ENCODE data around the gene NFIL3. TPM values are rescaled to one million over a fixed set of nuclear protein-coding genes. Genes with fewer than 3 reads are reported as not detected.

NFIL3 gene
- total and polyA plus RNA-seq, 2 experiments from 2014 or later: 4.1 to 7.5 TPM

DNA sequence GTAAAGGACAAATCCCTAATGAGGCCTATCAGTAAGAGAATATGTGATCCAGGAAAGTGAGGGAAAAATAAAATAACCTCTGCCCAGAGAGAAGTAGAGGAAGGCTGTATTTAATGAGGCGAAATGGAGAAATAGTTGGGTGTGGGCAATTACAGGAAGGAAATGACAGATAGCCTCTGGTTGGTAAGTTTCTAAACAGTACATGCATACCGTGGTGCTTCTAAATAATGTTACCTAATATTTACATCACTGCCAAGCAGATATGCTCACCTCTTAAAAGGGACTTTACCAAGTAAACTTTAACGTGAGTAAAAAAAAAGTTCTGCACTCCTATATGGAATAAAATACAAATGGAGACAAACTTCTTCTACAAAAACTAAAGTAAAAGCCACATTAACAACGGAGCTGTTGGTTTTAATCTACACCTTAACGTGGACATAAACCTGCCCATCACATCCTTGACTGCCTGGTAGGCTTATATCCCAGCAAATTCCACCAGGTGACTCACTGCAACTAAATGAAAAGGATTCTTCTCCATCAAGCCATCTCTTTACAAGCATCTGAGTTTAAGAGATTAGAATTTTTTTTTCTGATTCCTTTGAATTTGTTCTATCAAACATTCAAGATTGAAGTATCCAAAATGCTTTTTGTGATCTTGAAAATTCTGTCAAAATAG lies 12.4 kb downstream of the NFIL3 start (continued):
- no peak for TF ChIP-seq ZNF331 (CRISPR knock-in tag; IDR thresholded peaks at IDR 0.05; ENCODE audit: low read depth)

DNA sequence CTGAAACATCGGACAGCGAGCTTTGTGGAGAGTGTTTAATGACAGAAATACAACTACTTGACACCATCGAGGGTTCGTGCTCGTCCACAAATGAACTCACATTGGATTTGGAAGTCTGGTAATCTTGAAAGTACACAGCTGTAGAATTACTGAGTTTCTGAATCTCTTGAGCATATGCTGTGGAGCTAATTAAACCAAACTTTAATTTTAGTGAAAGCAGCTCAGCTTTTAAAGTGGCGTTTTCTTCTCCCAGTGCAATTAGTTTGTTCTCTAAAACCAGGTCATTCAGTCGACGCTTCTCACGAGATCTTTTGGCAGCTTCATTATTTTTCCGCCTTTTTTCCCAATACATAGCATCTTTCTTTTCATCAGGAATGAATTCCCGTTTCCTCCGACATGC lies 13.5 kb downstream of the NFIL3 start:
- H3K4me1 ChIP-seq (ENCODE audit: insufficient read depth): no peaks in the 10 kb centered on the region
- no peaks in the 10 kb centered on the region for H3K36me3 ChIP-seq (ENCODE audit: insufficient read depth)
- H3K27ac ChIP-seq (ENCODE audit: low read depth): no peak overlapping the region
- Mint-ChIP-seq H3K27me3 (ENCODE audit: insufficient read depth, low read depth, poor library complexity) (peaks cover 2% of the 10 kb centered on the region), H3K4me3 (no peak overlapping the region), H3K4me1 (0 out of 3 replicates have a peak, but pooled peaks cover 2% of the 10 kb centered on the region), H3K9me3 (no peaks in the 10 kb centered on the region), H3K36me3 (ENCODE audit: low read depth) (peaks cover 17% of the 10 kb centered on the region; the same call in 2 of the 3 replicates), H3K27ac (no peak overlapping the region)
- DNase-seq (ENCODE audit: low spot score) (no peak), ATAC-seq (no peak)
- TF ChIP-seq, protein P1, sequence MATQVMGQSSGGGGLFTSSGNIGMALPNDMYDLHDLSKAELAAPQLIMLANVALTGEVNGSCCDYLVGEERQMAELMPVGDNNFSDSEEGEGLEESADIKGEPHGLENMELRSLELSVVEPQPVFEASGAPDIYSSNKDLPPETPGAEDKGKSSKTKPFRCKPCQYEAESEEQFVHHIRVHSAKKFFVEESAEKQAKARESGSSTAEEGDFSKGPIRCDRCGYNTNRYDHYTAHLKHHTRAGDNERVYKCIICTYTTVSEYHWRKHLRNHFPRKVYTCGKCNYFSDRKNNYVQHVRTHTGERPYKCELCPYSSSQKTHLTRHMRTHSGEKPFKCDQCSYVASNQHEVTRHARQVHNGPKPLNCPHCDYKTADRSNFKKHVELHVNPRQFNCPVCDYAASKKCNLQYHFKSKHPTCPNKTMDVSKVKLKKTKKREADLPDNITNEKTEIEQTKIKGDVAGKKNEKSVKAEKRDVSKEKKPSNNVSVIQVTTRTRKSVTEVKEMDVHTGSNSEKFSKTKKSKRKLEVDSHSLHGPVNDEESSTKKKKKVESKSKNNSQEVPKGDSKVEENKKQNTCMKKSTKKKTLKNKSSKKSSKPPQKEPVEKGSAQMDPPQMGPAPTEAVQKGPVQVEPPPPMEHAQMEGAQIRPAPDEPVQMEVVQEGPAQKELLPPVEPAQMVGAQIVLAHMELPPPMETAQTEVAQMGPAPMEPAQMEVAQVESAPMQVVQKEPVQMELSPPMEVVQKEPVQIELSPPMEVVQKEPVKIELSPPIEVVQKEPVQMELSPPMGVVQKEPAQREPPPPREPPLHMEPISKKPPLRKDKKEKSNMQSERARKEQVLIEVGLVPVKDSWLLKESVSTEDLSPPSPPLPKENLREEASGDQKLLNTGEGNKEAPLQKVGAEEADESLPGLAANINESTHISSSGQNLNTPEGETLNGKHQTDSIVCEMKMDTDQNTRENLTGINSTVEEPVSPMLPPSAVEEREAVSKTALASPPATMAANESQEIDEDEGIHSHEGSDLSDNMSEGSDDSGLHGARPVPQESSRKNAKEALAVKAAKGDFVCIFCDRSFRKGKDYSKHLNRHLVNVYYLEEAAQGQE (IDR thresholded peaks at IDR 0.05; ENCODE audit: unreplicated experiment): no peak
- no peak for TF ChIP-seq JUNB (IDR thresholded peaks at IDR 0.05; ENCODE audit: unreplicated experiment)
- no peak for TF ChIP-seq POLR2AphosphoS5 (IDR thresholded peaks at IDR 0.05; ENCODE audit: low read depth)
- no peak for TF ChIP-seq STAT1 (IDR thresholded peaks at IDR 0.05; ENCODE audit: unreplicated experiment)
- no peak for TF ChIP-seq CREB1 (CRISPR knock-in tag; IDR thresholded peaks at IDR 0.05; ENCODE audit: low read depth)
- no peak for TF ChIP-seq EZH2phosphoT487 (IDR thresholded peaks at IDR 0.05; ENCODE audit: unreplicated experiment)
- TF ChIP-seq, protein P2, sequence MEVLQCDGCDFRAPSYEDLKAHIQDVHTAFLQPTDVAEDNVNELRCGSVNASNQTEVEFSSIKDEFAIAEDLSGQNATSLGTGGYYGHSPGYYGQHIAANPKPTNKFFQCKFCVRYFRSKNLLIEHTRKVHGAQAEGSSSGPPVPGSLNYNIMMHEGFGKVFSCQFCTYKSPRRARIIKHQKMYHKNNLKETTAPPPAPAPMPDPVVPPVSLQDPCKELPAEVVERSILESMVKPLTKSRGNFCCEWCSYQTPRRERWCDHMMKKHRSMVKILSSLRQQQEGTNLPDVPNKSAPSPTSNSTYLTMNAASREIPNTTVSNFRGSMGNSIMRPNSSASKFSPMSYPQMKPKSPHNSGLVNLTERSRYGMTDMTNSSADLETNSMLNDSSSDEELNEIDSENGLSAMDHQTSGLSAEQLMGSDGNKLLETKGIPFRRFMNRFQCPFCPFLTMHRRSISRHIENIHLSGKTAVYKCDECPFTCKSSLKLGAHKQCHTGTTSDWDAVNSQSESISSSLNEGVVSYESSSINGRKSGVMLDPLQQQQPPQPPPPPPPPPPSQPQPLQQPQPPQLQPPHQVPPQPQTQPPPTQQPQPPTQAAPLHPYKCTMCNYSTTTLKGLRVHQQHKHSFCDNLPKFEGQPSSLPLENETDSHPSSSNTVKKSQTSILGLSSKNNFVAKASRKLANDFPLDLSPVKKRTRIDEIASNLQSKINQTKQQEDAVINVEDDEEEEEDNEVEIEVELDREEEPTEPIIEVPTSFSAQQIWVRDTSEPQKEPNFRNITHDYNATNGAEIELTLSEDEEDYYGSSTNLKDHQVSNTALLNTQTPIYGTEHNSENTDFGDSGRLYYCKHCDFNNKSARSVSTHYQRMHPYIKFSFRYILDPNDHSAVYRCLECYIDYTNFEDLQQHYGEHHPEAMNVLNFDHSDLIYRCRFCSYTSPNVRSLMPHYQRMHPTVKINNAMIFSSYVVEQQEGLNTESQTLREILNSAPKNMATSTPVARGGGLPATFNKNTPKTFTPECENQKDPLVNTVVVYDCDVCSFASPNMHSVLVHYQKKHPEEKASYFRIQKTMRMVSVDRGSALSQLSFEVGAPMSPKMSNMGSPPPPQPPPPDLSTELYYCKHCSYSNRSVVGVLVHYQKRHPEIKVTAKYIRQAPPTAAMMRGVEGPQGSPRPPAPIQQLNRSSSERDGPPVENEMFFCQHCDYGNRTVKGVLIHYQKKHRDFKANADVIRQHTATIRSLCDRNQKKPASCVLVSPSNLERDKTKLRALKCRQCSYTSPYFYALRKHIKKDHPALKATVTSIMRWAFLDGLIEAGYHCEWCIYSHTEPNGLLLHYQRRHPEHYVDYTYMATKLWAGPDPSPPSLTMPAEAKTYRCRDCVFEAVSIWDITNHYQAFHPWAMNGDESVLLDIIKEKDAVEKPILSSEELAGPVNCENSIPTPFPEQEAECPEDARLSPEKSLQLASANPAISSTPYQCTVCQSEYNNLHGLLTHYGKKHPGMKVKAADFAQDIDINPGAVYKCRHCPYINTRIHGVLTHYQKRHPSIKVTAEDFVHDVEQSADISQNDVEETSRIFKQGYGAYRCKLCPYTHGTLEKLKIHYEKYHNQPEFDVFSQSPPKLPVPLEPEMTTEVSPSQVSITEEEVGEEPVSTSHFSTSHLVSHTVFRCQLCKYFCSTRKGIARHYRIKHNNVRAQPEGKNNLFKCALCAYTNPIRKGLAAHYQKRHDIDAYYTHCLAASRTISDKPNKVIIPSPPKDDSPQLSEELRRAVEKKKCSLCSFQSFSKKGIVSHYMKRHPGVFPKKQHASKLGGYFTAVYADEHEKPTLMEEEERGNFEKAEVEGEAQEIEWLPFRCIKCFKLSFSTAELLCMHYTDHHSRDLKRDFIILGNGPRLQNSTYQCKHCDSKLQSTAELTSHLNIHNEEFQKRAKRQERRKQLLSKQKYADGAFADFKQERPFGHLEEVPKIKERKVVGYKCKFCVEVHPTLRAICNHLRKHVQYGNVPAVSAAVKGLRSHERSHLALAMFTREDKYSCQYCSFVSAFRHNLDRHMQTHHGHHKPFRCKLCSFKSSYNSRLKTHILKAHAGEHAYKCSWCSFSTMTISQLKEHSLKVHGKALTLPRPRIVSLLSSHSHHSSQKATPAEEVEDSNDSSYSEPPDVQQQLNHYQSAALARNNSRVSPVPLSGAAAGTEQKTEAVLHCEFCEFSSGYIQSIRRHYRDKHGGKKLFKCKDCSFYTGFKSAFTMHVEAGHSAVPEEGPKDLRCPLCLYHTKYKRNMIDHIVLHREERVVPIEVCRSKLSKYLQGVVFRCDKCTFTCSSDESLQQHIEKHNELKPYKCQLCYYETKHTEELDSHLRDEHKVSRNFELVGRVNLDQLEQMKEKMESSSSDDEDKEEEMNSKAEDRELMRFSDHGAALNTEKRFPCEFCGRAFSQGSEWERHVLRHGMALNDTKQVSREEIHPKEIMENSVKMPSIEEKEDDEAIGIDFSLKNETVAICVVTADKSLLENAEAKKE (CRISPR knock-in tag; IDR thresholded peaks at IDR 0.05): no peak
- TF ChIP-seq EZH2 (IDR thresholded peaks at IDR 0.05; ENCODE audit: low read depth, unreplicated experiment): no peak
- no peak for TF ChIP-seq NANOG (IDR thresholded peaks at IDR 0.05; ENCODE audit: borderline replicate concordance)
- TF ChIP-seq, protein P3, sequence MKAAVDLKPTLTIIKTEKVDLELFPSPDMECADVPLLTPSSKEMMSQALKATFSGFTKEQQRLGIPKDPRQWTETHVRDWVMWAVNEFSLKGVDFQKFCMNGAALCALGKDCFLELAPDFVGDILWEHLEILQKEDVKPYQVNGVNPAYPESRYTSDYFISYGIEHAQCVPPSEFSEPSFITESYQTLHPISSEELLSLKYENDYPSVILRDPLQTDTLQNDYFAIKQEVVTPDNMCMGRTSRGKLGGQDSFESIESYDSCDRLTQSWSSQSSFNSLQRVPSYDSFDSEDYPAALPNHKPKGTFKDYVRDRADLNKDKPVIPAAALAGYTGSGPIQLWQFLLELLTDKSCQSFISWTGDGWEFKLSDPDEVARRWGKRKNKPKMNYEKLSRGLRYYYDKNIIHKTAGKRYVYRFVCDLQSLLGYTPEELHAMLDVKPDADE (IDR thresholded peaks at IDR 0.05): no peak
- TF ChIP-seq ZNF114 (CRISPR knock-in tag; IDR thresholded peaks at IDR 0.05): no peak
- TF ChIP-seq, protein P4, sequence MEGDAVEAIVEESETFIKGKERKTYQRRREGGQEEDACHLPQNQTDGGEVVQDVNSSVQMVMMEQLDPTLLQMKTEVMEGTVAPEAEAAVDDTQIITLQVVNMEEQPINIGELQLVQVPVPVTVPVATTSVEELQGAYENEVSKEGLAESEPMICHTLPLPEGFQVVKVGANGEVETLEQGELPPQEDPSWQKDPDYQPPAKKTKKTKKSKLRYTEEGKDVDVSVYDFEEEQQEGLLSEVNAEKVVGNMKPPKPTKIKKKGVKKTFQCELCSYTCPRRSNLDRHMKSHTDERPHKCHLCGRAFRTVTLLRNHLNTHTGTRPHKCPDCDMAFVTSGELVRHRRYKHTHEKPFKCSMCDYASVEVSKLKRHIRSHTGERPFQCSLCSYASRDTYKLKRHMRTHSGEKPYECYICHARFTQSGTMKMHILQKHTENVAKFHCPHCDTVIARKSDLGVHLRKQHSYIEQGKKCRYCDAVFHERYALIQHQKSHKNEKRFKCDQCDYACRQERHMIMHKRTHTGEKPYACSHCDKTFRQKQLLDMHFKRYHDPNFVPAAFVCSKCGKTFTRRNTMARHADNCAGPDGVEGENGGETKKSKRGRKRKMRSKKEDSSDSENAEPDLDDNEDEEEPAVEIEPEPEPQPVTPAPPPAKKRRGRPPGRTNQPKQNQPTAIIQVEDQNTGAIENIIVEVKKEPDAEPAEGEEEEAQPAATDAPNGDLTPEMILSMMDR (conservative IDR thresholded peaks at IDR 0.05; ENCODE audit: low read depth in 2 of 2): no peak
- TF ChIP-seq ZNF331 (CRISPR knock-in tag; IDR thresholded peaks at IDR 0.05; ENCODE audit: low read depth): no peak
- no peaks in the 10 kb centered on the region for H3F3A ChIP-seq (replicated peaks; ENCODE audit: low read depth)
- no peak overlapping the region for H3K4me3 ChIP-seq
- no peak overlapping the region for H2AFZ ChIP-seq
- no peaks in the 10 kb centered on the region; the same call in 1 of the 2 replicates for H4K20me1 ChIP-seq (replicated peaks; ENCODE audit: insufficient read depth)
- peaks cover 24% of the 10 kb centered on the region for H3K79me2 ChIP-seq (replicated peaks; ENCODE audit: insufficient read depth)
- no peaks in the 10 kb centered on the region for H3K9me2 ChIP-seq (ENCODE audit: insufficient read depth)
- no peak overlapping the region for H3K4me2 ChIP-seq
- no peaks in the 10 kb centered on the region for H3K27me3 ChIP-seq (ENCODE audit: insufficient read depth)

Measured in GM23338 (cell line).